Adrenal gland (tissue), 5 donors: Measurements from ENCODE around the gene ZNF747.

Source experiments
- POLR2A ChIP-seq, 2 donors: fragments of 450-650 bp; IDR thresholded peaks; one replicate each; pipeline ENCODE4 v1.6.1; 2017; ENCODE audit warnings: antibody characterized with exemption in 2 of 2, mild to moderate bottlenecking in 2 of 2, moderate library complexity in 1 of 2
- TF ChIP-seq, protein P1 (sequence below), 6 experiments: fragments of 450-650 bp in 4 of 6; fragments of 200-600 bp in 2 of 6; sonication (generic) in 1 of 6; IDR thresholded peaks; 1 replicate in 5 of 6; 2 replicates in 1 of 6; pipeline versions ENCODE4 v1.5.1 to v1.8.0; 2016 to 2021; ENCODE audit warnings: antibody characterized with exemption in 6 of 6, mild to moderate bottlenecking in 2 of 6, moderate library complexity in 1 of 6
- donor health status: DM: no; HTN: no; CAD: no.

DNA sequence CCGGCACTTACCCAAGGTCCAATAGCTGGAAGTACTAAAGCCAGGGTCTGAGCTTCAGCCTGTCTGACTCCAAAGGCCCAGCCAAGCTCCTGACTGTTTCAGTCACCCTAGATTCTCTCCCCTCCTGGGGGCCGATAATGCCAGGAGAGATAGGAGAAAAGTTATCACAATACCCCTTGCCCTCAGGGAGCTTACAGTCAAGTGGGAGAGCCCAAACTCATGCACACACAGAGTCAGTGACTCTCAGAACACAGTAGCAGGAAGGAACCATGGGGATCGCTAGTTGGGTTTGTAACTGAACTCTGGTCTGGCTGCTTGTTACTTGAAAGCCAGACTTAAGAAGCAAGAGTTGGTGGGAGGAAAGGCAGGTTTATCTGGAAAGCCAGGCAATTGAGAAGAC lies 23.1 kb downstream of the ZNF747 start:
- no peak for TF ChIP-seq POLR2A (IDR thresholded peaks at IDR 0.05)
- TF ChIP-seq, protein P1, sequence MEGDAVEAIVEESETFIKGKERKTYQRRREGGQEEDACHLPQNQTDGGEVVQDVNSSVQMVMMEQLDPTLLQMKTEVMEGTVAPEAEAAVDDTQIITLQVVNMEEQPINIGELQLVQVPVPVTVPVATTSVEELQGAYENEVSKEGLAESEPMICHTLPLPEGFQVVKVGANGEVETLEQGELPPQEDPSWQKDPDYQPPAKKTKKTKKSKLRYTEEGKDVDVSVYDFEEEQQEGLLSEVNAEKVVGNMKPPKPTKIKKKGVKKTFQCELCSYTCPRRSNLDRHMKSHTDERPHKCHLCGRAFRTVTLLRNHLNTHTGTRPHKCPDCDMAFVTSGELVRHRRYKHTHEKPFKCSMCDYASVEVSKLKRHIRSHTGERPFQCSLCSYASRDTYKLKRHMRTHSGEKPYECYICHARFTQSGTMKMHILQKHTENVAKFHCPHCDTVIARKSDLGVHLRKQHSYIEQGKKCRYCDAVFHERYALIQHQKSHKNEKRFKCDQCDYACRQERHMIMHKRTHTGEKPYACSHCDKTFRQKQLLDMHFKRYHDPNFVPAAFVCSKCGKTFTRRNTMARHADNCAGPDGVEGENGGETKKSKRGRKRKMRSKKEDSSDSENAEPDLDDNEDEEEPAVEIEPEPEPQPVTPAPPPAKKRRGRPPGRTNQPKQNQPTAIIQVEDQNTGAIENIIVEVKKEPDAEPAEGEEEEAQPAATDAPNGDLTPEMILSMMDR (IDR thresholded peaks at IDR 0.05): no peak
